K562 (cell line): Measurements from ENCODE around the gene R3HDM2. TPM values are rescaled to one million over a fixed set of nuclear protein-coding genes. Genes with fewer than 3 reads are reported as not detected.

Experiments used
- ATAC-seq: fragments of 200-7000 bp; cut with Tn5 transposase; 3 replicates; pipeline ENCODE4 v1.9.1; 2020; ENCODE audit warnings: moderate library complexity
- BruUV-seq: library from RNA; stranded (reverse); fragments of 400-500 nt; replicated peaks from 2 replicates; lab custom pipeline; 2021; lab: Mats Ljungman, UMichigan
- CTCF ChIA-PET: fragments of 300-600 bp; formaldehyde crosslinking; extraction: SDS; loops from one replicate; lab custom pipeline; 2021; ENCODE audit warnings: low intra/inter-chr PET ratio; lab: Yijun Ruan, JAX
- POLR2A ChIA-PET: fragments of 300-600, 350-650 bp; sonication (Branson Sonifier 250); formaldehyde crosslinking; extraction: SDS; loops from one replicate; lab custom pipeline; 2021; ENCODE audit warnings: antibody characterized with exemption, inconsistent platforms; lab: Yijun Ruan, JAX
- DNase-seq, 4 experiments: peaks; one replicate each; pipeline versions ENCODE4 v3.0.0 to v3.0.0-alpha.2; 2011 to 2018; ENCODE audit warnings: low spot score in 3 of 4, mixed read lengths in 3 of 4; ENCODE audit errors: extremely low read depth in 1 of 4
- FAIRE-seq: peaks from 2 replicates; lab custom pipeline; 2011; peaks lifted over from hg19 to GRCh38; lab: Jason Lieb, UNC
- H2AFZ ChIP-seq: 2 replicates; pipeline ENCODE4 v1.6.0; 2011; ENCODE audit warnings: low read depth, low read length, control low read depth, inconsistent platforms
- H3K27ac ChIP-seq: fragments of 200-600 bp; 3 replicates; pipeline ENCODE4 v1.8.0; 2011; ENCODE audit warnings: low read depth, mild to moderate bottlenecking, control low read depth, inconsistent platforms, low read length, moderate library complexity, mixed read lengths; ENCODE audit errors: extremely low read depth
- H3K27me3 ChIP-seq, 2 experiments: fragments of 300-600 bp in 1 of 2; 2 replicates in 1 of 2; 3 replicates in 1 of 2; pipeline versions ENCODE4 v1.6.0 to v1.8.0; 2011; ENCODE audit warnings: inconsistent platforms in 2 of 2, low read length in 2 of 2, mild to moderate bottlenecking in 1 of 2, mixed read lengths in 1 of 2, moderate library complexity in 1 of 2; ENCODE audit not compliant: control insufficient read depth in 2 of 2, insufficient read depth in 2 of 2
- H3K36me3 ChIP-seq: fragments of 300-600 bp; 3 replicates; pipeline ENCODE4 v1.8.0; 2011; ENCODE audit warnings: mild to moderate bottlenecking, low read length, inconsistent platforms; ENCODE audit not compliant: control insufficient read depth, insufficient read depth
- H3K4me1 ChIP-seq, 2 experiments: fragments of 200-600 bp in 1 of 2; replicated peaks in 1 of 2; 2 replicates in 1 of 2; 3 replicates in 1 of 2; pipeline versions ENCODE4 v1.5.1 to v1.8.0; 2011; ENCODE audit warnings: inconsistent platforms in 2 of 2, low read length in 2 of 2, mild to moderate bottlenecking in 1 of 2, mixed read lengths in 1 of 2, moderate library complexity in 1 of 2; ENCODE audit not compliant: control insufficient read depth in 2 of 2, insufficient read depth in 2 of 2
- H3K4me2 ChIP-seq: 2 replicates; pipeline ENCODE4 v1.6.1; 2011; ENCODE audit warnings: low read length, control low read depth, inconsistent platforms, mixed read lengths; ENCODE audit not compliant: insufficient read depth
- H3K4me3 ChIP-seq: fragments of 200-600 bp; sonication (generic), shearing (Covaris generic); 2 replicates; pipeline ENCODE4 v1.5.1; 2016; ENCODE audit warnings: control low read depth, inconsistent platforms
- H3K79me2 ChIP-seq: fragments of 200-600 bp; 3 replicates; pipeline ENCODE4 v1.8.0; 2011; ENCODE audit warnings: low read length, inconsistent platforms; ENCODE audit not compliant: control insufficient read depth, insufficient read depth
- H3K9ac ChIP-seq, 2 experiments: 2 replicates each; pipeline versions ENCODE4 v1.6.0 to v1.6.1; 2011; ENCODE audit warnings: low read depth in 2 of 2, low read length in 2 of 2, control low read depth in 1 of 2, inconsistent platforms in 1 of 2, mild to moderate bottlenecking in 1 of 2, mixed read lengths in 1 of 2; ENCODE audit not compliant: insufficient read depth in 1 of 2
- H3K9me1 ChIP-seq: one replicate; pipeline ENCODE4 v1.6.0; 2011; ENCODE audit warnings: inconsistent platforms, mild to moderate bottlenecking, low read length, moderate library complexity; ENCODE audit not compliant: control insufficient read depth, insufficient read depth
- H3K9me3 ChIP-seq: replicated peaks from 2 replicates; pipeline ENCODE4 v1.5.1; 2011; ENCODE audit warnings: low read depth, low read length, inconsistent platforms; ENCODE audit not compliant: control insufficient read depth, insufficient read depth
- H4K20me1 ChIP-seq: replicated peaks from 2 replicates; pipeline ENCODE4 v1.6.1; 2011; ENCODE audit warnings: low read length, inconsistent platforms, mixed read lengths; ENCODE audit not compliant: control insufficient read depth, insufficient read depth
- ATF4 ChIP-seq: fragments of 450-650 bp; formaldehyde crosslinking; IDR thresholded peaks from 2 replicates; pipeline ENCODE4 v1.4.0; 2022; ENCODE audit warnings: mild to moderate bottlenecking, moderate library complexity
- CCAR2 ChIP-seq: fragments of 200-400 bp; formaldehyde crosslinking; IDR thresholded peaks from 2 replicates; pipeline ENCODE4 v1.6.1; 2017; ENCODE audit warnings: mild to moderate bottlenecking, low read depth, low read length
- EGR1 ChIP-seq: fragments of 450-650 bp; conservative IDR thresholded peaks from 2 replicates; pipeline ENCODE4 v1.6.1; 2017; ENCODE audit warnings: mild to moderate bottlenecking
- PHF8 ChIP-seq: fragments of 200-600 bp; sonication (generic); IDR thresholded peaks from 2 replicates; pipeline ENCODE4 v1.6.1; 2012; ENCODE audit warnings: mixed run types, mild to moderate bottlenecking, inconsistent platforms, low read length, moderate library complexity, borderline replicate concordance
- SRSF3 ChIP-seq: fragments of 200-400 bp; formaldehyde crosslinking; IDR thresholded peaks from 2 replicates; pipeline ENCODE4 v1.6.1; 2016; ENCODE audit warnings: mild to moderate bottlenecking, low read length, moderate library complexity; ENCODE audit not compliant: insufficient read depth
- ZFP91 ChIP-seq: sonication (generic); formaldehyde crosslinking; IDR thresholded peaks from 2 replicates; pipeline ENCODE4 v1.8.0; 2022; ENCODE audit warnings: mild to moderate bottlenecking, missing genetic modification reagents
- ZNF695 ChIP-seq: fragments of 450-650 bp; formaldehyde crosslinking; IDR thresholded peaks from 2 replicates; pipeline ENCODE4 v1.4.0; 2020; ENCODE audit warnings: mild to moderate bottlenecking, moderate library complexity
- ZNF764 ChIP-seq: fragments of 250-450 bp; sonication (Bioruptor Pico); IDR thresholded peaks from 2 replicates; pipeline ENCODE4 v1.4.0; 2020; ENCODE audit warnings: low read depth, mild to moderate bottlenecking, moderate library complexity
- WGBS: fragments of 100-300 bp; shearing (Covaris generic); methylation state at CpG from one replicate; pipeline ENCODE4 v1.1.6; 2016; ENCODE audit warnings: low coverage, mixed read lengths; ENCODE audit not compliant: insufficient coverage; ENCODE audit errors: missing lambda C conversion rate; 5-methylcytosine and 5-hydroxymethylcytosine counted together
- in situ Hi-C: fragments of 300-500 bp; cut with MboI; formaldehyde crosslinking; loops from 4 replicates; pipeline ENCODE4 v1.15.0; 2018; ENCODE audit warnings: inconsistent platforms, mixed read lengths
- intact Hi-C: fragments of 100-400 bp; cut with micrococcal nuclease; formaldehyde crosslinking; loops from 2 replicates; pipeline ENCODE4 v1.14.2; 2022
- polyA plus RNA-seq, 8 experiments: library from polyadenylated mRNA; depleted of rRNA in 4 of 8; stranded (reverse) in 5 of 8; unstranded in 3 of 8; fragments of >200 nt; fragmentation: Nextera tagmentation in 2 of 8; fragmentation: Illumina TruSeq in 1 of 8; extraction: Ambion mirVana in 2 of 8; extraction: Trizol in 1 of 8; gene quantifications; 2 replicates each; pipeline versions ENCODE4 v1.2.1 to v1.2.3, GENCODE V29; 2011 to 2014; ENCODE audit warnings: inconsistent platforms in 1 of 8, missing spikeins in 1 of 8
- total RNA-seq, 7 experiments: library from RNA; depleted of rRNA in 6 of 7; stranded (reverse); fragments of >200 nt in 6 of 7; fragmentation: Illumina TruSeq in 2 of 7; extraction: Trizol in 2 of 7; gene quantifications; 2 replicates each; pipeline versions ENCODE4 v1.2.1 to v1.2.3, GENCODE V29; 2011 to 2021; ENCODE audit warnings: low replicate concordance in 1 of 7
- TF ChIP-seq, protein P1 (sequence below), 2 experiments: fragments of 450-650 bp in 1 of 2; sonication (generic) in 1 of 2; formaldehyde crosslinking in 1 of 2; IDR thresholded peaks; 2 replicates each; pipeline versions ENCODE4 v1.7.1 to v1.9.0; 2016 to 2022; ENCODE audit warnings: inconsistent platforms in 1 of 2, mild to moderate bottlenecking in 1 of 2, missing genetic modification reagents in 1 of 2

Gene R3HDM2
- total and polyA plus RNA-seq, 9 of the 15 experiments (the other 6 are each of a cell fraction or from before 2014, with no cell fraction given) = 3.3 to 18.8 (median 9.0) TPM

DNA sequence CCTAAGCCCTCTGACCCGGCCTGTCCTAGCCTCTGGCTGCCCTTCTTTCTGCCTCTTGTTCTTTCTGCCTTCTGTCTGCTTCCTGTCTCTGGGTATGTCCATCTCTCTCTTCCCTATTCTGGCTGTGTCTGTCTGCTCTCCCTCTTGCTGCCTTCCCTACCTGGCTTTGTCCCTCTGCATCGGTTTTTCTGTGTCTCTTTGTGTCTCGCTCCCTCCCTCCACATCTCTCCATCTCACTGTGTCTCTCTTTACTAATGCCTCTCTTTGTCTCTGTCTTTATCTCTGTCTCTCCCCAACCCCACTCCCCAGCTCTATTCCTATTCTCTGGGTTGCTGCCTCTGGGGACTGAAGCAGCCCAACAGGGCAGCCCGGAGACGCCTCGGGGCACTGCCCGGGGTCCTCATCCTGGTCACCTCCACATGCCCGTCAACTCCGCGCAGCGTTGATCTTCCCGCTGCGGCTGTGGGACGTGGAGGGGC, 191.2 kb downstream of the R3HDM2 start:
- H3K4me3 ChIP-seq = peak overlapping the region; percentile 46
- ChIA-PET POLR2A (interaction anchor here (0.5 to 4.7 kb wide), 4 partner anchors 9 to 594 kb away, joined by 3 to 33 read pairs (median 3); partner anchors contain the start of genes ATP5F1B and SHMT2), CTCF (interaction anchor here (0.5 to 6.6 kb wide), 6 partner anchors 19 to 232 kb away, joined by 3 to 186 read pairs (median 3); partner anchors contain the start of gene NXPH4)
- H3K79me2 ChIP-seq = no peaks in the 10 kb centered on the region
- DNase-seq (no peak), FAIRE-seq (no peak), ATAC-seq (no peak)
- H3K27me3 ChIP-seq = peaks cover 2 to 23% of the 10 kb centered on the region in 2 experiments; a peak in 3 of 5 replicates
- peaks cover 52 to 86% of the 10 kb centered on the region in 2 experiments for H3K4me1 ChIP-seq
- peaks cover 2% of the 10 kb centered on the region for H3K9me1 ChIP-seq
- H3K4me2 ChIP-seq = peak overlapping the region; percentile 84
- in situ Hi-C loops = loop anchor here (5.0 kb wide), 1 partner anchor 32 kb away; no protein-coding TSS in a partner anchor
- no TSS peak for BruUV-seq
- 12% methylated on average over 13 of the region's 14 CpGs for WGBS
- H3K9ac ChIP-seq = peak overlapping the region; percentile 63 to 84; a peak in 3 of 4 replicates
- intact Hi-C loops = loop anchor here (1.0 to 10.0 kb wide), 4 partner anchors 26 to 162 kb away; partner anchors contain the start of genes LRP1 and NEMP1
- H2AFZ ChIP-seq = peak overlapping the region; percentile 99
- H3K9me3 ChIP-seq = no peaks in the 10 kb centered on the region
- H3K36me3 ChIP-seq = peaks cover 12% of the 10 kb centered on the region; the same call in 1 of the 3 replicates
- no peak overlapping the region; the same call in 2 of the 3 replicates for H3K27ac ChIP-seq
- peaks cover 8% of the 10 kb centered on the region for H4K20me1 ChIP-seq
- TF ChIP-seq ZFP91 (CRISPR knock-in tag) (no peak), EGR1 (no peak), SRSF3 (no peak), ZNF764 (CRISPR knock-in tag) (no peak), ATF4 (CRISPR knock-in tag) (no peak), ZNF695 (no peak), PHF8 (no peak), CCAR2 (no peak)
- TF ChIP-seq, protein P1, sequence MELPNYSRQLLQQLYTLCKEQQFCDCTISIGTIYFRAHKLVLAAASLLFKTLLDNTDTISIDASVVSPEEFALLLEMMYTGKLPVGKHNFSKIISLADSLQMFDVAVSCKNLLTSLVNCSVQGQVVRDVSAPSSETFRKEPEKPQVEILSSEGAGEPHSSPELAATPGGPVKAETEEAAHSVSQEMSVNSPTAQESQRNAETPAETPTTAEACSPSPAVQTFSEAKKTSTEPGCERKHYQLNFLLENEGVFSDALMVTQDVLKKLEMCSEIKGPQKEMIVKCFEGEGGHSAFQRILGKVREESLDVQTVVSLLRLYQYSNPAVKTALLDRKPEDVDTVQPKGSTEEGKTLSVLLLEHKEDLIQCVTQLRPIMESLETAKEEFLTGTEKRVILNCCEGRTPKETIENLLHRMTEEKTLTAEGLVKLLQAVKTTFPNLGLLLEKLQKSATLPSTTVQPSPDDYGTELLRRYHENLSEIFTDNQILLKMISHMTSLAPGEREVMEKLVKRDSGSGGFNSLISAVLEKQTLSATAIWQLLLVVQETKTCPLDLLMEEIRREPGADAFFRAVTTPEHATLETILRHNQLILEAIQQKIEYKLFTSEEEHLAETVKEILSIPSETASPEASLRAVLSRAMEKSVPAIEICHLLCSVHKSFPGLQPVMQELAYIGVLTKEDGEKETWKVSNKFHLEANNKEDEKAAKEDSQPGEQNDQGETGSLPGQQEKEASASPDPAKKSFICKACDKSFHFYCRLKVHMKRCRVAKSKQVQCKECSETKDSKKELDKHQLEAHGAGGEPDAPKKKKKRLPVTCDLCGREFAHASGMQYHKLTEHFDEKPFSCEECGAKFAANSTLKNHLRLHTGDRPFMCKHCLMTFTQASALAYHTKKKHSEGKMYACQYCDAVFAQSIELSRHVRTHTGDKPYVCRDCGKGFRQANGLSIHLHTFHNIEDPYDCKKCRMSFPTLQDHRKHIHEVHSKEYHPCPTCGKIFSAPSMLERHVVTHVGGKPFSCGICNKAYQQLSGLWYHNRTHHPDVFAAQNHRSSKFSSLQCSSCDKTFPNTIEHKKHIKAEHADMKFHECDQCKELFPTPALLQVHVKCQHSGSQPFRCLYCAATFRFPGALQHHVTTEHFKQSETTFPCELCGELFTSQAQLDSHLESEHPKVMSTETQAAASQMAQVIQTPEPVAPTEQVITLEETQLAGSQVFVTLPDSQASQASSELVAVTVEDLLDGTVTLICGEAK (IDR thresholded peaks at IDR 0.05) = 0 out of 2 replicates have a peak, but pooled peaks have one; percentile 15
- TF ChIP-seq, protein P1 (CRISPR knock-in tag; IDR thresholded peaks at IDR 0.05) = no peak
